ENCODE results near the gene SNRPD2. TPM values are rescaled to one million over a fixed set of nuclear protein-coding genes. Genes with fewer than 3 reads are reported as not detected.
A peak's percentile ranks its signal among the peaks of the same experiment; 100 is the strongest.
"Not testable (repeated sequence)": the region's sequence is repeated elsewhere in the genome, so short reads cannot be mapped to it uniquely, and the experiment has no call there.

SNRPD2 gene
- 100 to 1,000 TPM; 389 to 427 TPM for total RNA-seq

DNA sequence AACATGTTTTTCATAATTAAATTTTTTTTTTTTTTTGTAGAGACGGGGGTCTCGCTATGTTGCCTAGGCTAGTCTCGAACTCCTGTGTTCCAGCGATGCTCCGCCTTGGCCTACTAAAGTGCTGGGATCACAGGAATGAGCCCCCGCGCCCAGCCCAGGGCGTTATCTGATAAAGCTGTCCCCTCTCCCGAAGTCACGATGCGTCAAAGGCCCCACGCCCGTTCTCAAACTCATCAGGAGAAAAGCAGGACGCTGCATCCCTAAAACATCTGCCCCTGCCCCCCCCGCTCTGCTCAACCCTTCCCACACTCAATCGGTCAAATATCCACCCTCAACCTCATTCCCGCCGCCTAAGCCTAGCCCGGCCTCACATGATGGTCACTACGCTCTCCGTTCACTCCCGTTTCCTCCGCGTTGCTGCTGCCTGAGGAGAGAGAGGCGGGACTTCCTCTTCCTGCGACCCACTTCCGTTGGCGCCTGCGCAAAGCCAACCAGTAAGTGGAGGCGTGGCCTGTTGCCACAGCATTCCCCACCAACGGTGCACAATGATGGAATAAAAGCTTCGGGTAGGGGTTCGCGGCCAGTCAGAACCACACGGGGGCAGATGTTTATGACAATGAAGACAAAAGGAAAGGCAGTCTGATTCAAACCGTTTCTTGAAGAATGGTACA lies at the start of gene SNRPD2:
SNRPD2 (minus strand) TSS at position 438 of the 671 bp plus-strand sequence; CDS start at position 373, 65 bp downstream.
- Mint-ChIP-seq H3K4me3 (peak within 1 kb of the TSS; percentile 95), H3K27ac (peak within 1 kb of the TSS; percentile 94 to 95), H3K9me3 (no peaks in the 10 kb centered on the region), H3K4me1 (ENCODE audit: low read depth in 2 of 2) (peaks cover 20 to 21% of the 10 kb centered on the region in 2 donors), H3K27me3 (no peaks in the 10 kb centered on the region), H3K36me3 (peaks cover 12% of the 10 kb centered on the region)
- DNase-seq (ENCODE audit: low spot score) = peak; percentile 94
- peak; percentile 71 to 81 for ATAC-seq

DNA sequence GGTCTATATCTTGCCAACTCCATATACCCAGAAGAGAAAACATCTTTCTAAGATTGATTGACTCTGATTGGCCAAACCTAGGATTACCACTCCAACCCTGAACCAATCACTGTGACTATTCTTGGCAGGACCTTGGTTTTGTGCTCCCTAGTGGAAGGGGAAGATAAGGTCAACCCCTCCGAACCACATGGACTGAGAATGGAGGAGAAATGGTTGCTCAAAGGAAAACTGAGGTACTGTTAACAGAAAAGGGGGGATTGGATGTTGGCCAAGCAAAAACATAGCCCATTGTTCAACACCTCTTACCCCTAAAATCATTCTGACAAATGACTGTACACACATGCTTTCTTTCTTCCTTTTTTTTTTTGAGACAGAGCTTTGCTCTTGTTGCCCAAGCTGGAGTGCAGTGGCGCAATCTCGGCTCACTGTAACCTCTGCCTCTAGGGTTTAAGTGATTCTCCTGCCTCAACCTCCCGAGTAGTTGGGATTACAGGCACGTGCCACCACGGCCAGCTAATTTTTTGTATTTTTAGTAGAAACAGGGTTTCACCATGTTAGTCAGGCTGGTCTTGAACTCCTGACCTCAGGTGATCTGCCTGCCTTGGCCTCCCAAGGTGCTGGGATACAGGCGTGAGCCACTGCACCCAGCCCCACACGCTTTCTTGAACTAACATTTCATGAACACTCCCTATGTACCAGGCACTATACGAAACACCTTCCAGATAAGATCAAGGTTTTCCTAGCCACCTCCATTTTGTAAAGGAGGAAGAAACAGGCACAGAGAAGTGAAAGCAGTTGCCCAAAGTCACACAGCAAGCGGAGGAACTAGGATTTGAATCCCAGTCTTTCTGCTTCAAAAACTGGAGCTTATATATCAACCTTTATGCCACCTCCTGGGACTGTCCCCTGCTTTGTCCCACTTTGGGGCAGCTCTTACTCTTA lies 48.0 kb upstream of the SNRPD2 start:
- H3K9me3 Mint-ChIP-seq = no peaks in the 10 kb centered on the region
- peaks cover 6 to 11% of the 10 kb centered on the region in 2 donors for H3K27me3 Mint-ChIP-seq
- no peak for ATAC-seq
- H3K36me3 Mint-ChIP-seq = no peaks in the 10 kb centered on the region
- no peak overlapping the region for H3K27ac Mint-ChIP-seq
- H3K4me1 Mint-ChIP-seq (ENCODE audit: low read depth in 2 of 2) = no peaks in the 10 kb centered on the region
- H3K4me3 Mint-ChIP-seq = no peak overlapping the region
- DNase-seq (ENCODE audit: low spot score) = no peak

DNA sequence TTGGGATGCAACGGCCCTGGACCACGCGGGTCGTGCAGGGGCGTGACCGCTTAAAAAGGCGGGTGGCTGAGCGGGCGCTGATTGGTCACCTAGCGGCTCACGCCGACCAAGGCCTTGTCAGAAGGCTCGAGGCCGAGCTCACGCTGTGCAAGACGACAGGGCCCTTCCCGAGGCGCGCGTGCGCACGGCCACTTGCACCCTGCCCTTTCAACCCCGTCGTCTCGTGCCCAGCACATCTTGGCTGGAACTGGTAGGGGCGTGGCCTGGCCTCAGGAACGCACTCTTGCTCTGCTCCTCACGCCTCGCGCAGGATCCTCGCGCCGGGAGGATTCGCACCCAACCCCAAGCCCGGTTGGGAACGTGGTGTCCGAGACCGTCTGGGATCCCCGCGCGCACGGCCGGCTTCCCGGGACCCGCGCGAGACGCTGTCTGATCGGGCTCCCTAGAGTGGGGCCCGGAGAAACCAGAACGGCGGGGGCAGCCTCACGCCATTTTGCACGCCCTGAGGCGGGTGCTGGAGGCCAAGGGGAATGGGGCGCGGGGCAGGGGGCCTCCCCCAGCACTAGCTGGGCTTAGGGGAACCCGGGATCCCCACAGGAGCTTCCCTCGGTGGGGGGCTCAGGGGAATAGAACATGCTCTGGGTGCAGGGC lies 41.5 kb upstream of the SNRPD2 start, which contains the start of gene MEIOSIN:
MEIOSIN (plus strand) TSS at position 280 of the 651 bp plus-strand sequence. CDS start 1,938 bp downstream, outside the sequence.
- H3K4me1 Mint-ChIP-seq (ENCODE audit: low read depth in 2 of 2) = peaks cover 19 to 20% of the 10 kb centered on the region in 2 donors
- no peak within 1 kb of the TSS for H3K27ac Mint-ChIP-seq

DNA sequence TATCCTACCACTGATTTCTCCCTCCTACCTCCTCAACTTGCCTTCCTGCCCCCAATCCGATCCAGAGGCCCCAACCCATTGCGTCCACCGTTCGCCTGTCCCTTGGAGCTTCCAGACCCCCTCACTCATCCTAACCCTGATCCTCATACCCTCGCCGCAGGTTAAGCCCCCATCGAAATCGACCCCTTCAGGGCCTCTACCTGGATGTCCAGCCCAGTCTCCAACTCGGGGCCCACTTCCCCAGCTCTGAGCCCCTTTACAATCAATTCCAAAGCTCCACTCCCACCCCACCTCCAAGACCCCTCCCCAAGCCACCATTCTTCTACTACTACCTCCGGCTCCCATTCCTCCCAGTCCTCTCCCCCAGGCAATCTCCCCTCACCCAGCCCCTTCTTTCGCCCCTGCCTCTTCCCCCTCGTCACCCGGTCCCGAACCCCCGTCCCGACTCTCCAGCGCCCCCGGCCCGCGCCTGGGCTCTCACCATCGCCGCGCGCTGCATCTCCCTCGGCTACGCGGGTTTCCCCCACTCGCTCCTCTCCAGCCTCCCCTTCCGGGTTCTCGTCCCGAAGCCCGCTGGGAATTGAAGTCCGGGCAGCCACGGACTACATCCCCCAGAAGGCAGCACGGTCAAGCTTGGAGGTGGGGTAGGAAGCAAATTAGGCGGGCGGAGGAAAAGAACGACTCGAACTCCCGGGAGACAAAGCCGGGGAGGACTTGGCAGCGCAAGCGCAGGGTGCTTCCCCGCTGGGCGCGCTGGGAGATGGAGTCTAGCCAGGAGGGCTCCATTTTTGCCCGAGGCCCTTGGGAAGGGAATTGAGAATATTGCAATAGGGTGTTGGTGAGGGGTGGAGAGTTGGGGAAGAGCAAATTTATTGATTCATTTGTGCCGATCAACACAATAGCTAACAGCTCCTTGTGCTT lies 38.9 kb upstream of the SNRPD2 start, which contains the start of gene FBXO46:
FBXO46 (minus strand) TSS at position 529 of the 921 bp plus-strand sequence. CDS start 17,401 bp downstream, outside the sequence.
- DNase-seq (ENCODE audit: low spot score) = peak; percentile 95
- Mint-ChIP-seq H3K27ac (peak within 1 kb of the TSS; percentile 74 to 92), H3K36me3 (no peaks in the 10 kb centered on the region), H3K9me3 (no peaks in the 10 kb centered on the region), H3K4me3 (peak within 1 kb of the TSS; percentile 99), H3K4me1 (ENCODE audit: low read depth in 2 of 2) (peaks cover 25 to 29% of the 10 kb centered on the region in 2 donors), H3K27me3 (no peaks in the 10 kb centered on the region)
- peak; percentile 99 for ATAC-seq

More for the DNA sequence above, 41.5 kb upstream of the SNRPD2 start, which contains the start of gene MEIOSIN:
- Mint-ChIP-seq H3K4me3 (no peak within 1 kb of the TSS), H3K36me3 (no peaks in the 10 kb centered on the region), H3K9me3 (no peaks in the 10 kb centered on the region), H3K27me3 (peaks cover 4 to 5% of the 10 kb centered on the region in 2 donors)
- ATAC-seq (no peak), DNase-seq (ENCODE audit: low spot score) (no peak)

DNA sequence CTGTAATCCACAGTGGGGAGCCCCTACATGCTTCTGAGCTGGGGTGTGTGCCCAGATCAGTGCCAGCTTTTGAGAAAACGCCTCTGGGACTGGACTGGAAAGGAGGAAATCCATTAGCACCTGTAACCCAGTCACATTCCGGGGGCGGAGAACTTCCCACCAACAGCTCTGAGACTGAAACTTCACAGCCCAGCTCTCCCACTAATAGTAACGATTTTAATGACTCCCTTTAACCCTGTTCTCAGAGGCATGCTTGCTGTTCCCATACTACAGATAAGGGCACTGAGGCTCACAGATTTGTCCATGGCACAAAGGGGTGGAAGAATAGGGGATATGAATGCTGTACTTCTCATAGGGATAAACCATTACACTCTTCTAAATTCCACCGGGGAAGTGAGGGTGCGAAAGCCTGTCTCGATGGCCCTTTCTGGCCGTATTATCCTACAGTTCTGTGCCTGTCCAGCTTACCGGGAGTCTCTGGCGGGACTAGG lies 38.1 kb upstream of the SNRPD2 start:
- Mint-ChIP-seq H3K27me3 (no peaks in the 10 kb centered on the region), H3K36me3 (no peaks in the 10 kb centered on the region), H3K9me3 (no peaks in the 10 kb centered on the region), H3K27ac (peak overlapping the region; percentile 74 to 92), H3K4me1 (ENCODE audit: low read depth in 2 of 2) (peaks cover 25 to 29% of the 10 kb centered on the region in 2 donors), H3K4me3 (peak overlapping the region; percentile 99)
- DNase-seq (ENCODE audit: low spot score) (no peak), ATAC-seq (no peak)

DNA sequence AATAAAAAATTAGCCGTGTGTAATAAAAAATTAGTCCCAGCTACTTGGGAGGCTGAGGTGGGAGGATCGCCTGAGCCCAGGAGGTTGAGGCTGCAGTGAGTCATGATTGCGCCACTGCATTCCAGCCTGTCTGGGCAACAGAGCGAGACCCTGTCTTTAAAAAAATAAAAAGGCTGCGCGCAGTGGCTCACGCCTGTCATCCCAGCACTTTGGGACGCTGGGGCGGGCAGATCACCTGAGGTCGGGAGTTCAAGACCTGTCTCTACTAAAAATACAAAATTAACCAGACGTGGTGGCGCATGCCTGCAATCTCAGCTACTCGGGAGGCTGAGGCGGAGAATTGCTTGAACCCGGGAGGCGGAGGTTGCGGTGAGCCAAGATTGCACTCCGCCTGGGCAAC lies 36.9 kb upstream of the SNRPD2 start:
- H3K9me3 Mint-ChIP-seq; DNase-seq (ENCODE audit: low spot score); H3K36me3 Mint-ChIP-seq; H3K4me3 Mint-ChIP-seq; ATAC-seq; H3K27ac Mint-ChIP-seq; H3K27me3 Mint-ChIP-seq: not testable (repeated sequence)
- H3K4me1 Mint-ChIP-seq (ENCODE audit: low read depth in 2 of 2) = peaks cover 25 to 33% of the 10 kb centered on the region in 2 donors

DNA sequence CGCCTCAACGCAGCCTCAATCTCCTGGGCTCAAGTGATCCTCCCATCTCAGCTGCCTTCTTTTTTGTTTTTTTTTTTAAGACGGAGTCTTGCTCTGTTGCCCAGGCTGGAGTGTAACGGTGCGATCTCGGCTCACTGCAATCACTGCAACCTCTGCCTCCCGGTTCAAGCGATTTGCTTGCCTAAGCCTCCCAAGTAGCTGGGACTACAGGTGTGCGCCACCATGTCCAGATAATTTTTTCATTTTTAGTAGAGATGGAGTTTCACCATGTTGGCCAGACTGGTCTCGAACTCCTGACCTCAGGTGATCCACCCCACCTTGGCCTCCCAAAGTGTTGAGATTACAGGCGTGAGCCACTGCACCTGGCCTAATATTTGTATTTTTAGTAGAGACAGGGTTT lies 28.3 kb upstream of the SNRPD2 start:
- H3K27me3 Mint-ChIP-seq; H3K36me3 Mint-ChIP-seq; ATAC-seq; H3K9me3 Mint-ChIP-seq; H3K4me3 Mint-ChIP-seq; DNase-seq (ENCODE audit: low spot score): not testable (repeated sequence)
- peaks cover 29 to 36% of the 10 kb centered on the region in 2 donors for H3K4me1 Mint-ChIP-seq (ENCODE audit: low read depth in 2 of 2)
- peak overlapping the region in 1 of 2 donors; percentile 37 for H3K27ac Mint-ChIP-seq

DNA sequence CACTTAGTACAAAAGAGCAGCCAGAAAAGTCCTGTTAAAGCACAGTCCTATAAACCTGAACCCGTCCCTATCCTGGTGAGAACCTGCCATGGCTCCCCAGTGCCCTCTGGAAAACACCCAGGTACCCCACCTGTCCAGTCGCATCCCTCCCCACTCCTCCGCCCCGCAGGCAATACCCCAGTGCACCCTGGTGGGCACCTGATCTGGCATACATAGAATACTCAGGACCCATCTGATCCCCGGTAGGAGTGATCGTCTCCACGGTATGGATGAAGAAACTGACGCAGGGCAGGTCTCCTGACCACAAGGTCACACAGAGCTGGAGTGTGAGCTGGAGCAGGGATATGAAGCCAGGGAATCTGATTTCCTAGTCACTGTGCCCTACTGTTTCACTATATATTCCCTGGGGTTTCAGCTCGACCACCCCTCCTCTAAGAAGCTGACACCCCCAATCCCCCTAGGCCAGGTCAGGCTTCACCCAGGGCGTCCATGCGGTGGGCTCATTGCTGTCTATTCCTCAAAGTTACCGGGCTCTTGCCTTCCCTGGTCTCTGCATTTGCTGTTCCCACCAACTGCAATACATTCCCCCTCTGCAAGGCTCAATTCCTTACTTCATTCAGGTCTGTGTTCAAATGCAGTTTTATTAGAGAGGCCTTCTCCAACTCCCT lies 26.4 kb upstream of the SNRPD2 start:
- H3K36me3 Mint-ChIP-seq = no peaks in the 10 kb centered on the region
- ATAC-seq = no peak
- DNase-seq (ENCODE audit: low spot score) = no peak
- peak overlapping the region; percentile 89 to 91 for H3K27ac Mint-ChIP-seq
- no peaks in the 10 kb centered on the region for H3K27me3 Mint-ChIP-seq
- H3K4me1 Mint-ChIP-seq (ENCODE audit: low read depth in 2 of 2) = peaks cover 31 to 35% of the 10 kb centered on the region in 2 donors
- no peaks in the 10 kb centered on the region for H3K9me3 Mint-ChIP-seq
- peak overlapping the region; percentile 87 for H3K4me3 Mint-ChIP-seq

DNA sequence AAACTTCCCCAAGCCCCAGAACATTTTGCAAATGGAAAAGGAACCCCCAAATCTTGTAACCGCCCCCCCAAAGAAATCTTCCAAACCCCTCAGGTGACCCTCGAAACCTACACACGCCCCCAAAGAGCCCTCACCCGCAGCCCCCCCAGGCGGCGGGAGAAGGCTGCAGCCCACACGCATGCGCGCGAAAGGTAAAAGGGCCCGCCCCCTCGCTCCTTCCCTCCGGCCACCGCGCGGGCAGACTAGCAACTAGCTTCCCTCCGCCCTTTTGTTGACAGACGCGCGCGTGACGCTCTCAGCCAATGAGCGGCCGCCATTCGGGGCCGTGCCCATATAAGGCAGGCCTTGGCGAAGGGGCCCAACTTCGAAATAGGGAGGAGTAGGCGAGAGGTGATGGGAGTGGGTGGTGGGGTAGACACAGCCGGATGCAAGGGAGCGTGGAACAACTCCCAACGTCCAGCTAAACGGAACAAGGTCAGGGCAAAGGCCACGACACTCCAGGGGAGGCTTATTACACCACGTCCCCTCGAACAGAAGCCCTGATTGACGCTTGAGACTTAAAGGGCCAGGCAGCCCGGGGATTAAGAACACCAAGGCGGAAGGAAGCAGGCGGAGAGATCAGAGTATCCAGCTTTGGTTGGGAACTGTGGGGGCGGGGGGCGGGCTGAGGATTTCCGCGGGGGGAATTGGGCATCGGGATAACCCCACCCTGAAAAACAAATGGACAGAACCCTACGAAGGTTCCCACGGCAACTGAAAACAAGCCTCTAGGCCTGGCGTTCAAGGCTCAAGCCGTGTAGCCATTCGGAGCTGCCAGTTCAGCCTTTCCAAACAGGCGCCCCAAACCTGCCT lies 25.6 kb upstream of the SNRPD2 start:
- Mint-ChIP-seq H3K4me1 (ENCODE audit: low read depth in 2 of 2) (peaks cover 31 to 35% of the 10 kb centered on the region in 2 donors), H3K4me3 (peak overlapping the region; percentile 87), H3K9me3 (no peaks in the 10 kb centered on the region), H3K36me3 (no peaks in the 10 kb centered on the region), H3K27ac (peak overlapping the region; percentile 89 to 91), H3K27me3 (no peaks in the 10 kb centered on the region)
- peak; percentile 99 to 100 for ATAC-seq
- DNase-seq (ENCODE audit: low spot score) = peak; percentile 99

DNA sequence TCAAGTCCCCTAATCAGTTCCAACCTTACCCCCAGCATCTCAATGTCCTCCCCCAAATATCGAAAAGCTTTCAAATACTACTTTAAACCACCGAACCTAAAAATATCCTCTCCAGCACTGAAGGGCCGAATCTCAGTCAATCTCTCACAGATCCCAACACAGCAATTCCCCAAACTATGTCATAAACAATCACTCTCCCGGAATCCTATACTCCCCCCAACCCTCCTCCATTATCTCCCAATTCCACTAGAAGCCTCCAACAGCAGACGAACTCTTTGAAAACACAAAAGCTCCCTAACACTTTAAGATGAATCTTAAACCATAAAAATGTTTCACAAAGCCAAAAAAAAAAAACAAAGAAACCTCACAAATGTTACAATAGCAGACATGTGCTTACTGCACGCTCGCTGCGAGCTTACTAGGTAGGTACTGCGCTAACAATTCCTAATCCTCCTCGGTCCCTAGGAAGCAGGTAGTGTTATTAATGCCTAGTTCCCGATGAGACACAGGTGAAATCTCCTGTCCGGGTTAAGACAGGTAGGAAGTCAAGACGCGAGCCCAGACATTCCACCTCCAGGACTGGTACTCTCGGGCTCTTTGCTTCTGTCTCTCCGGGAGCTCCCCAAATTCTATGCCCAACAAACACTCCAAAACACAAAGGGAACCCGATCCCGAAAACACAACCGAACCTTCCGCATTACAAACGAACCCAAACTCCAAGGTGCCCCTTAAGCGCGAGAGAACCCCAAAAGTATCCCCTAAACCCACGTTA lies 24.8 kb upstream of the SNRPD2 start:
- no peaks in the 10 kb centered on the region for H3K36me3 Mint-ChIP-seq
- no peak for ATAC-seq
- peaks cover 31 to 35% of the 10 kb centered on the region in 2 donors for H3K4me1 Mint-ChIP-seq (ENCODE audit: low read depth in 2 of 2)
- no peaks in the 10 kb centered on the region for H3K27me3 Mint-ChIP-seq
- no peaks in the 10 kb centered on the region for H3K9me3 Mint-ChIP-seq
- H3K27ac Mint-ChIP-seq = peak overlapping the region; percentile 89 to 91
- DNase-seq (ENCODE audit: low spot score) = no peak
- H3K4me3 Mint-ChIP-seq = peak overlapping the region; percentile 87

DNA sequence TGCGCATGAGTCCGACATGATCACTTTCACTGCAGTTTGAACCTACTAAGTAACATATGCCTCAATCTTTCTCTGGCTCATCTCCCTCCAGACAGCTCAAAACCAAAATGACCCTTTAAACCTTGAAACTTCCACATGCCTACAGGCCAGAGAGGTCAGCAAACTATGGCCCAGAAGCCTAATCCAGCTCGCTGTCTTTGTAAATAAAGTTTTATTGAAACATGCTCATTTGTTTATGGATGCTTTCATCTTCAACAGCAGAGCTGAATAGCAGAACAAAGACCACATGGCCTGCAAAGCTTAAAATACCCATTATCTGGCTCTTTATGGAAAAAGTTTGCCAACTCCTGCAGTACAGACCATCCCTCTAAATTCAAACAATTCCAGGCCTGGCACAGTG lies 23.4 kb upstream of the SNRPD2 start:
- H3K27ac Mint-ChIP-seq = no peak overlapping the region
- ATAC-seq (no peak), DNase-seq (ENCODE audit: low spot score) (no peak)
- peaks cover 35 to 38% of the 10 kb centered on the region in 2 donors for H3K4me1 Mint-ChIP-seq (ENCODE audit: low read depth in 2 of 2)
- H3K4me3 Mint-ChIP-seq = no peak overlapping the region
- no peaks in the 10 kb centered on the region for H3K27me3 Mint-ChIP-seq
- H3K36me3 Mint-ChIP-seq = no peaks in the 10 kb centered on the region
- no peaks in the 10 kb centered on the region for H3K9me3 Mint-ChIP-seq
